CD4-positive, alpha-beta T cell treated with Interleukin-4 for 4 hours (primary cell): ENCODE data around the gene HIVEP2.

Experiments
- DNase-seq: peaks from one replicate; pipeline ENCODE4 v3.0.0-alpha.2; 2020

Gene HIVEP2

DNA sequence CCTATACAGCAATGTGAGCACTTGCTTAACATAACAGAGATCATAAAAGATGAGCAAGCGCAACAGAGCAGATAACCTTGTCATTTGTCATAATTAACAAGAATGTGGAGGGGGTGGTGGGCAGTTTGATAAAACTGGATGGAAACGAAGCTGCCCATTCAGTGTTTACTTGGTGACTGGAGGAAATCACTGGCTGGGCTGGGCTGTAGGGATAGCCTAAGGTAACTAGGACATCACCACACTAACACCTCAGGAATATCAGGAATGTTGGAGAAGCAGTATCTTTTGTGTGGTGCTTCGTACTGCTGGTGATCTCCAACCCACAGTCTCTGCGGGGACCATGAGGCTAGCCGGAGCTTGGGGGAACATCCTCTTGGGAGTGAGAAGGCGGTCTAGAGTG lies 218.4 kb downstream of the HIVEP2 start:
- no peak for DNase-seq

DNA sequence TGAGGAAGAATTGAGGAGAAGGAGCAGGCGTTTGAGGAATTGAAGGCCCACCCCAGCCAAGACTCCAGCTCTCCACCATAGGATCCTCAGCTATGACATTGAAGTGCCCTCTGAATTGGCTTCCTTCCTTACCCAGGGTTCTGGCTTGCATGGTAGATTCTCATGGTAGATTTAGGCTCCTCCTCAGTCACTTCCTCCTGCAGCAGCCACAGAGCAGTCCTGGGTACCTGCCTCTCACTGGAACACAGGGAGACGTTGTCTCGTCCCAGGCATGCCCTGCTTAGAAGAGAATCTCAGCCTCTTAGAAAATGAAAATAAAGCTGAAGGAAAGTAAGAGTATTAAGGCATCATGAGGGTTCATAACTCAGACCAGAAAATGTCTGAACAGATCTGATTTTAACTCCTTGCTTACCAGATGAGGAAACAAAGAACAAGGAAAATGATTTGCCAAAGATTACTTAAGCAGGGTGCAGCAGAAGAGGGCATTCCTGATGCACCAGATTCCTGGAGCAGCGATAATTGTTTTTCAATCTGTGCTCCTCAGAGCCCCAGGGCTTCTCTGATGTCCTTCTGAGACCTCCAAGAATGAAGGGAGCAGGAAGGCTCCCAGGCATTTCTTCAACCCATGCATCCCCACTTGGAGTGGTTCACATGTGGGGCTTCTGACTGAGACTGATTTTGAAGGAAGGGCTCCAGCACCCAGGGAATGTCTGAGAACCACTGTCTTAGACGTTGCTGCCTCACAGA lies 219.8 kb downstream of the HIVEP2 start:
- DNase-seq, result no peak

DNA sequence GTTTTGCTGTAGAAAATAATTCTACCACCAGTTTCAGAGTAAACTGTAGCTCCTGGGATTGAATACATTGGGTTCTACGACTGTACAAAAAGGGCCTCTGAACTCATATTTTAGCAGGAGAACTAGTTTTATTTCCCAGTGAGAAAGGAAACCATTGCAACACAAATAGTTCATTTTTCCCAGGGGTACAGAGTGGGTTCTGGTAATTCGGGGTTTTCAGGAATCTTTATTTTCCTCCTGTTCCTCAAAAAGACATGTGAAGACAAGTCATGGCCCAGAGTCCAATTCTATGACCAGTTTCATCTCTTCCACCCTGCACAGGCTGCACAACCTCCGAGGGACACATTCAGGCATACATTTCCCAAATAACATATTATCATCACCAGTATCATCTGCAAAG lies 222.1 kb downstream of the HIVEP2 start:
- no peak for DNase-seq

DNA sequence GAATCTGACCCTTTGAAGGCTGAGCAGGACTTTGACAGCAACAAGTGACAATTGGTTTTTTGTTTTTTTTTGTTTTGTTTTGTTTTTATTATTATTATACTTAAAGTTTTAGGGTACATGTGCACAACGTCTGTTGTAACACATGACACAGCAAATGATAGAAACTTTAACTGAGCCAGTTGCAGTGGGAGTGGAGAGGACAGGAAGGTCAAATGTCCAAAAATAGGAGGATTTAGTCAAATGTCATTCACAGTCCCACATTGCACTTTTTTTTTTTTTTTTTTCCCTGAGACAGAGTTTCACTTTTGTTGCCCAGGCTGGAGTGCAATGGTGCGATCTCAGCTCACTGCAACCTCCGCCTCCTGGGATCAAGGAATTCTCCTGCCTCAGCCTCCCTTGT lies 223.0 kb downstream of the HIVEP2 start:
- DNase-seq, result no peak

DNA sequence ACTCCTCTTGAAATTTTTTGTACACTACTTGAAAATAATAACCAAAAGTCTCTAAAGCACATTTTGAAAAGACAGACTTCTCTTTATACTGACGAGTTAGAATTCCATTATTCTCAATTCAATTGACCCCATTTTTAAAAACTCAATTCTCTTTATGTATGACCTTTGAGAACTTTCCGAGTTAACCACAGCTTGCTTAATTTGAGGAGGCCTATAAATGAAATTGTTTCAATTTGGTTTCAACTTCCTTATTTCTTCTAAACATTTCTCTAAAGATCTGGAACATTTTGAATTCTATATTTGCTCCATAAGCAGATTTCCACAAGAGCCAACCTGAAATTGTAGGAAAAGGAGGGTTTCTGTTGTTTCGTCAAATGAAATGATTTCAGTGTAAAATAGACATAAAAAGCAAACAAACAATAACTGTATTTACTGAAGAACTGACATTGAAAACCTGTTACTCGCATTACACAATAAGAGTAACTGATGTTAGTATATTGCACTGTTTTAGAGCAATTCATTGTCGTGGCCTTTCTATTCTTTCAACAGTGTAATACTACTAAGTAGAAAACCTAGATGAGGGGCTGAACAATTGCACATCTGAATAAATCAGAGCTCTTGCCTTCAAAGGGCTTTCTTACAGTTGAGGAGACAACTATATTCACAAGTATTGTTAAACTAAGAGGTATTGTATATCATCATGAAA lies 223.6 kb downstream of the HIVEP2 start:
- DNase-seq, result no peak

DNA sequence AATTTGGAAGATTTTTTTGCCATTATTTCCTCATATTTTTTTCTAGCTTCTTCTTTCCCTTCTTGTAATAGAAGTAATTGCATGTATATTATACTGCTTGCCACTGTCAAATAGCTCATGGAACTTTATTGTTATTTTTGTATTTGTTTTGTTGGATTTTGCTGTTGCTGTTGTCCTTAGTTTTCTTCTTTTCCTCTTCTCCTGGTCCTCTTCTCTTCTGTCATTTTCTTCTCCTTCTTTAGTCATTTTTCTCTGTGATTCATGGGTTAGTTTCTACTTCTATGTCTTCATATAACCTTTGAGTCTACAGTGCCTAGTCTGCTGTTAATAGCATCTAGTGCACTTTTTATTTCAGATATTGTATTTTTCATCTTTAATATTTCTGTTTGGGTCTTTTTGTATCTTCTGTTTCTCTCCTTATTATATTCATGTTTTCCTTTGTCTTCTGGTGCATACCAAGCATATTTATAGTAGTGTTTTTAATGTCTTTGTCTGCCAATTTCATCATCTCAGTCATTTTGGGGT lies 226.2 kb downstream of the HIVEP2 start:
- no peak for DNase-seq

DNA sequence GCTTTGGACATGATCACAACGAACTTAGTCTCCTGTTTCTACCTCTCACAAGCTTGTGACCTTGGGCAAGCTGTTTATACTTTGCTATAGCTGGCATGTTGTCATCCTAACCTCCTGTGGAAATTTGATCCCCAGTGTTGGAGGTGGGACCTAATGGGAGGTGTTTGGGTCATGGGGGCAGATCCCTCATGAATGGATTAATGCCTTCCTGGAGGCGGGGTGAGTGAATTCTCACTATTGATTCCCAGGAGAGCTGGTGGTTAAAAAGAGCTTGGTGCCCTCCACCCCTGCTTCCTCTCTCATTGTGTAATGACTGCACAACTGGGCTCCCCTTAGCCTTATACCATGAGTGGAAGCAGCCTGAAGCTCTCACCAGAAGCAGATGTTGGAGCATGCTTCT lies 228.9 kb downstream of the HIVEP2 start:
- DNase-seq, result no peak

DNA sequence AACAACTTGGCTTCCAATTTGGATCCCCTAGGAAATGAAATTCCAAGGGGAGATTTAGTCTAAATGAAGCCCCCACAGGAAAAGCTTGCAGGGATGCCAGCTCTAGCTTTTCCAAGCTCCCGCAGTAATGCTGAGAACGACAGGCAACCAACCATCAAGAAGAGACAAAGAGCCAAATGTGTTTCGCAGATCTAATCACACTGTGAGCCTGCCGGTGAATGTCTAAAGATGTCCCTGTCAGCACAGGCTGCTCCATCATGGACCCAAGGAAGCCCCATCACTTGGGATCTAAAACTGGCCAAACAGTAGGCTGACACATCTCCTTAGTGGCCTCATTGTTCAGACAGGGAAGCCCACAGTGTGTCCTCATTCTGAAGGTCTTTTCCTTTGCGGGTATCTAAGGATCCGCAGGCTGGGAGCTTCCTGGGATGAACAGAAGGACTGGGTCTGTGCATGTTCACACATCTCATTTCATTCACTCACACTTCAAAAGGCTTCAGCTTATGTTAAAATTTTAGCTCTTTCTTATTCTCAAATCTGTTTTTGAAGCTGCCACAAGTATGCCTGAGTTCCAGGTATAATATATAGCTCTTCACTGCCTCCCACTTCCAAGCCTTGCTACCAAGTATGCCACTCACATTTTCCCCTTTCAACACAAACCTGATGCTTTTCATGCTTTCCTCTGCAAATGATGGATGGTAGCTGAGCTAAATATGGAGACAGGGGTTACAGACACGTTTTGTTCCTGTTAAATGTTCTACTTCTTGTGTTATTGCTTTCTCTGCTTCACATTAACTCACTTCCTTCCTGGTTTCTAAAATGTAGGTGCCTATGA lies 229.8 kb downstream of the HIVEP2 start:
- DNase-seq, result no peak

DNA sequence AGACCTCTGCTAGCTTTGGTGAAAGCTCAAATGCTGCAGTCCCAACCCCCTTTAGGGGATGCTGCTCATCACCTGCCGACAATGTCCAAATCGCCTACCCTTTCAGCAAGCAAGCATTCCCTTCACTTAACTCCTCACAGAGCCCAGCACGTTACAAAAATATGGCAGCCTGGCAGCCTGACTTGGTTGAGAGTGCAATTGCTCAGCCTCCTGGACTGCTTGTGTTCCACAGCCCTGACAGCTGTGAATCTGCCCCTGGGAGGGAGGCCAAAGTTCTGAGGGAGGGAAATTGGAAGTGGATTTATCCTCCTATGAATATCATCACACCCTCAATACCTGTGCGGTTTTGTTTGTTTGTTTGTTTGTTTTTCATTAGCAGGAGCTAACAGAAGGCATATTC lies 231.0 kb downstream of the HIVEP2 start:
- no peak for DNase-seq

DNA sequence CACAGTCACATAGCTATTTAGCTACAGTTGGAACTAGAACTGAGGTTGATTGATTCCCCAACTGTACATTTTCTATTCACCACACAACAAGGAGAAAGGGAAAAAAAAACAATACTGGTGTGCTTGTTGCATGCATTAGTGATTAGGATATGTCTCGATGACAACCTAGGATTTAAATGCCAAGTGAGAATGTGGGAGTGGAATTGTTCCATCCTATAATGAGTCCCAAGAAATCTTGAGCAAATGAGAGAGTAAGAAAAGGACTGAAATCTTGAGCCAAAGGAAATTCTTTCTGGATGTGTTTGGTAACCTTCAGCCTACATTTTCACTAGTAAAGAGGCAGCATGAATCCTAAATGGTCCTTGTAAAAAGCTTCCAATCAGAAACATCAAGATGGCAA lies 232.7 kb downstream of the HIVEP2 start:
- DNase-seq, result no peak

DNA sequence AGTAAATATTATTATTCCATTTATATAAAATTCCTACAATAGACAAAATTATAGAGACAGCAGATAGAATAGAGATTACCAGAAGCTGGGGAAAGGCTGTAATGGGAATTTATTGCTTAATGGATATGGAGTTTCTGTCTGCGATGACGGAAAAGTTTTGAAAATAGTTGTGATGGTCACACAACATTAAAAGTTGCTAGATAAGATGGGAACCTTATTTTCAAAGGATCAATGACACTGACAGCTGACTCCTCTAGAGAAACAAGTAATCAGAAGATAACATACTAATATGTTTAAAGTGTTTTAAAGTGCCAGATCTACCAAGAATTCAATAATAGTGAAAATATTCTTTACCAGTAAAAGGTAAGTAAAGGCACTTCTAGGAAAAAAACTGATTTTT lies 236.3 kb downstream of the HIVEP2 start:
- no peak for DNase-seq

DNA sequence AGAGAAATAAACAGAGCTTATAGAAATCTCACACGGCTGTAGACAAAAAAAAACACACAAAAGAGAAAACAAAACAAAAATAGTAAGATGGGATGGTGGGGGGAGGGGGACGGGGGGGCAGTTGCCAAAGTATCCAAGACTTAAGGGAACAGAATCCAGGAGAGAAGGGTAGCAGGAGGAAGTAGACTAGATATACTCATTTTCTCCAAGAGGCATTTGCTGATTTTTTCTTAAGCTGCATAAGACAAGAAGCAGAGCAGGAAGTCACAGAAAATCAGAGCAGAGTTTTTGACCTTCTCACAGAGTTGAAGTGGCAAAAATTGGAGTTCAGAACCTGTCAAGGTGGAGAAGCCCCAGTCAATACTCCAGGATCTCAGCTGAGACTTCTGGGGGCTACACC lies 237.7 kb downstream of the HIVEP2 start:
- no peak for DNase-seq

DNA sequence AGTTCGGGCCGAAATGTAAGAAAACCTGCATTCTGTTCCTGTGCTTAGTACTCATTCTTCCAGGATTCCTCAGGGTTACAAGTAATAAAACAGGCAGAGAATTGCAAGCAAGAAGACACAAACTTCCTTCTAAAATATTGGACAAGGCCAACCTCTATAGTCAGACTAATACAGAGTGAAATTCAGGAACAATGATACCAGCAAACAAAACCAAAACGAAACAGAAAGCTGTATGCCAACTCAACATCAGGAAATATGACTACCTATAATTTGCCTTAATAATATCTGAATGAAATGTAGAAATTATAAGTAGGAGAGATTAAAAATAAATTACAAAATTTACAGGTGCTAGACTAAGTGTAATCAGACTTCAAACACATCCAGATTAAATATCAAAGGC lies 238.8 kb downstream of the HIVEP2 start:
- no peak for DNase-seq

DNA sequence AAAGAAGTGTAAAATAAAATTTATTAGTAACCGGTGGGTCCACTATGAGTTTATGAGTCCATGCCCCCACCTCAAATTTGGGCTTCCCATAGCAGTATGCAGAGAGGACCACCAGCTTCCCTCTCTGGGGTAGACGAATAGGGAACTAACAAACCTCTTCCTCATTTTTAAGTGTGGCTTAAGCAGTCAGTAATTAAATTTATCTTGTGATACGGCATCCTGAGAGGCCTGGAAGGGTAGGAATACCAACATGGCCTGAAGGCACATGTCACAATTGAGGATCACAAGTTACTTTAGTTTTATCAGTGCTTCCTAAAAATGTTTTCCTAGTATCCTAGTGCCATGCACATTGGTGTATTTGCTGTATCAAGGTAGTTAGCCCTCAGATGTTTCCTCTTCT lies 239.9 kb downstream of the HIVEP2 start:
- no peak for DNase-seq

DNA sequence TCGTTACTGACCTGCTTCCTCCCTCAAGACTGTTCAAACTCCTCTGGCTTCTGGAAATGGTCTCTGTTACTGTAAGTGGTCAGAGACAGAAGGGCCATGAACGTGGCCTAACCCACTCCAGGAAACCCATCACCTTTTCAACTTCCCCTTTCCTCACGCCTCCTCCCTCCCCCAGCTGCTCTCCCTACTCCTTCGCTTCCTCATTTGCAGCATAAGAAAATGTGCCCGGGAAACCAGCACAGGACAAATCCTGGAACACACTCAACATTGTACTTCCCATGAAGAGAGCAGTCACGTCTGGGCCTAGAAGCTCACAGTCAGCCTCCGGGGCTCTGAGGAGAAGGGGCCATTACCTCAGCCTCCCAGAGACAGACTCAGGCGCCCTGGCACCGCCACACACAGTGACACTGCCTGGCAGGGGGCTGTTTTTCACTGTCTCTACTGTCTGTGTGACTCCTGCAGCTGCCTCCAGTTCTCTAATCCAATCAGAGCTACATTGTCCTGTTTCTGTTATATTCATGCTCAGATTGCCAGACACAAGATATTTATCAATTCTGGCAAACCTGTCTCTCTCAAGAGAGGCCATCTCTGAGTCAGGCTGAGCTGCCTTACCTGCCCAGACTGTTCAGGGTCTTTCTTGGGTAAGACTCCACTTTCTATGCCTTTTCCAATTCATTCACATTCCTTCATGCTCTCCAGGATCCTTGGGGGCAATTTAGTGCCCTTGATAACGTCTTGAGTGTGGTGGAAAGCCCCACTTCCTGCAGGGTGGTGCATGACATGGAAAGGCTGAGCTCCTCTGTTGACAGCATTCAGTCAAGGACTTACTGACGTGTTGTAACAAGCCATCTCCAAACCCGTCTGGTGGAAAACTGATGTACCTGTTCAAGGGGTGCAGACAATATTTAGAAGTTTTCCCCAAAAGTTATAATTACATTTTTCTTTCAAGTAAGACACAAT lies 242.2 kb downstream of the HIVEP2 start:
- no peak for DNase-seq
